K562 (cell line): Measurements from ENCODE around the gene BBC3. TPM values are rescaled to one million over a fixed set of nuclear protein-coding genes. Genes with fewer than 3 reads are reported as not detected.

ENCODE experiments used
- ATAC-seq: fragments of 200-7000 bp; cut with Tn5 transposase; 3 replicates; pipeline ENCODE4 v1.9.1; 2020; ENCODE audit warnings: moderate library complexity
- BruUV-seq: library from RNA; stranded (reverse); fragments of 400-500 nt; replicated peaks from 2 replicates; lab custom pipeline; 2021; lab: Mats Ljungman, UMichigan
- CTCF ChIA-PET: fragments of 300-600 bp; formaldehyde crosslinking; extraction: SDS; loops from one replicate; lab custom pipeline; 2021; ENCODE audit warnings: low intra/inter-chr PET ratio; lab: Yijun Ruan, JAX
- POLR2A ChIA-PET: fragments of 300-600, 350-650 bp; sonication (Branson Sonifier 250); formaldehyde crosslinking; extraction: SDS; loops from one replicate; lab custom pipeline; 2021; ENCODE audit warnings: antibody characterized with exemption, inconsistent platforms; lab: Yijun Ruan, JAX
- DNase-seq, 4 experiments: peaks; one replicate each; pipeline versions ENCODE4 v3.0.0 to v3.0.0-alpha.2; 2011 to 2018; ENCODE audit warnings: low spot score in 3 of 4, mixed read lengths in 3 of 4; ENCODE audit errors: extremely low read depth in 1 of 4
- FAIRE-seq: peaks from 2 replicates; lab custom pipeline; 2011; peaks lifted over from hg19 to GRCh38; lab: Jason Lieb, UNC
- H2AFZ ChIP-seq: 2 replicates; pipeline ENCODE4 v1.6.0; 2011; ENCODE audit warnings: low read depth, low read length, control low read depth, inconsistent platforms
- H3K27ac ChIP-seq: fragments of 200-600 bp; 3 replicates; pipeline ENCODE4 v1.8.0; 2011; ENCODE audit warnings: low read depth, mild to moderate bottlenecking, control low read depth, inconsistent platforms, low read length, moderate library complexity, mixed read lengths; ENCODE audit errors: extremely low read depth
- H3K27me3 ChIP-seq, 2 experiments: fragments of 300-600 bp in 1 of 2; 2 replicates in 1 of 2; 3 replicates in 1 of 2; pipeline versions ENCODE4 v1.6.0 to v1.8.0; 2011; ENCODE audit warnings: inconsistent platforms in 2 of 2, low read length in 2 of 2, mild to moderate bottlenecking in 1 of 2, mixed read lengths in 1 of 2, moderate library complexity in 1 of 2; ENCODE audit not compliant: control insufficient read depth in 2 of 2, insufficient read depth in 2 of 2
- H3K36me3 ChIP-seq: fragments of 300-600 bp; 3 replicates; pipeline ENCODE4 v1.8.0; 2011; ENCODE audit warnings: mild to moderate bottlenecking, low read length, inconsistent platforms; ENCODE audit not compliant: control insufficient read depth, insufficient read depth
- H3K4me1 ChIP-seq, 2 experiments: fragments of 200-600 bp in 1 of 2; replicated peaks in 1 of 2; 2 replicates in 1 of 2; 3 replicates in 1 of 2; pipeline versions ENCODE4 v1.5.1 to v1.8.0; 2011; ENCODE audit warnings: inconsistent platforms in 2 of 2, low read length in 2 of 2, mild to moderate bottlenecking in 1 of 2, mixed read lengths in 1 of 2, moderate library complexity in 1 of 2; ENCODE audit not compliant: control insufficient read depth in 2 of 2, insufficient read depth in 2 of 2
- H3K4me2 ChIP-seq: 2 replicates; pipeline ENCODE4 v1.6.1; 2011; ENCODE audit warnings: low read length, control low read depth, inconsistent platforms, mixed read lengths; ENCODE audit not compliant: insufficient read depth
- H3K4me3 ChIP-seq: fragments of 200-600 bp; sonication (generic), shearing (Covaris generic); 2 replicates; pipeline ENCODE4 v1.5.1; 2016; ENCODE audit warnings: control low read depth, inconsistent platforms
- H3K79me2 ChIP-seq: fragments of 200-600 bp; 3 replicates; pipeline ENCODE4 v1.8.0; 2011; ENCODE audit warnings: low read length, inconsistent platforms; ENCODE audit not compliant: control insufficient read depth, insufficient read depth
- H3K9ac ChIP-seq, 2 experiments: 2 replicates each; pipeline versions ENCODE4 v1.6.0 to v1.6.1; 2011; ENCODE audit warnings: low read depth in 2 of 2, low read length in 2 of 2, control low read depth in 1 of 2, inconsistent platforms in 1 of 2, mild to moderate bottlenecking in 1 of 2, mixed read lengths in 1 of 2; ENCODE audit not compliant: insufficient read depth in 1 of 2
- H3K9me1 ChIP-seq: one replicate; pipeline ENCODE4 v1.6.0; 2011; ENCODE audit warnings: inconsistent platforms, mild to moderate bottlenecking, low read length, moderate library complexity; ENCODE audit not compliant: control insufficient read depth, insufficient read depth
- H3K9me3 ChIP-seq: replicated peaks from 2 replicates; pipeline ENCODE4 v1.5.1; 2011; ENCODE audit warnings: low read depth, low read length, inconsistent platforms; ENCODE audit not compliant: control insufficient read depth, insufficient read depth
- H4K20me1 ChIP-seq: replicated peaks from 2 replicates; pipeline ENCODE4 v1.6.1; 2011; ENCODE audit warnings: low read length, inconsistent platforms, mixed read lengths; ENCODE audit not compliant: control insufficient read depth, insufficient read depth
- BCOR ChIP-seq: fragments of 450-650 bp; IDR thresholded peaks from 2 replicates; pipeline ENCODE4 v1.6.1; 2016
- BRD4 ChIP-seq: fragments of 200-600 bp; sonication (generic); IDR thresholded peaks from 2 replicates; pipeline ENCODE4 v1.6.1; 2017; ENCODE audit warnings: inconsistent platforms
- CSDE1 ChIP-seq, 2 experiments: fragments of 450-650 bp; IDR thresholded peaks; 2 replicates each; pipeline ENCODE4 v1.6.1; 2016; ENCODE audit warnings: mild to moderate bottlenecking in 1 of 2
- ELK3 ChIP-seq: fragments of 450-650 bp; formaldehyde crosslinking; IDR thresholded peaks from 2 replicates; pipeline ENCODE4 v1.4.0; 2020; ENCODE audit warnings: mild to moderate bottlenecking
- ETV1 ChIP-seq: fragments of 450-650 bp; conservative IDR thresholded peaks from 2 replicates; pipeline ENCODE4 v1.6.1; 2016; ENCODE audit warnings: missing genetic modification characterization, control low read depth, low read depth, missing compliant biosample characterization
- GATA2 ChIP-seq: sonication (generic); formaldehyde crosslinking; IDR thresholded peaks from 2 replicates; pipeline ENCODE4 v1.4.0; 2020; ENCODE audit warnings: mild to moderate bottlenecking, missing genetic modification reagents
- KDM1A ChIP-seq, 2 experiments: fragments of 450-650 bp; IDR thresholded peaks; 2 replicates each; pipeline ENCODE4 v1.6.1; 2016; ENCODE audit warnings: mild to moderate bottlenecking in 2 of 2
- KDM5B ChIP-seq: fragments of 200-600 bp; sonication (generic); IDR thresholded peaks from 2 replicates; pipeline ENCODE4 v1.6.1; 2012; ENCODE audit warnings: low read depth, mild to moderate bottlenecking, moderate library complexity, low read length, control low read depth, inconsistent platforms; ENCODE audit not compliant: insufficient replicate concordance
- MEIS2 ChIP-seq: fragments of 450-650 bp; IDR thresholded peaks from 2 replicates; pipeline ENCODE4 v1.6.1; 2014; ENCODE audit warnings: mild to moderate bottlenecking; ENCODE audit not compliant: partially characterized antibody
- NR2F6 ChIP-seq: fragments of 450-650 bp; formaldehyde crosslinking; IDR thresholded peaks from 2 replicates; pipeline ENCODE4 v1.4.0; 2020; ENCODE audit warnings: mild to moderate bottlenecking
- NR3C1 ChIP-seq: sonication (generic); formaldehyde crosslinking; IDR thresholded peaks from 2 replicates; pipeline ENCODE4 v1.8.1; 2022; ENCODE audit warnings: missing genetic modification reagents
- RCOR1 ChIP-seq, 2 experiments: IDR thresholded peaks; 2 replicates each; pipeline ENCODE4 v1.6.1; 2012; ENCODE audit warnings: low read depth in 2 of 2, low read length in 2 of 2, borderline replicate concordance in 1 of 2, improper control_type of control experiment in 1 of 2
- RNF2 ChIP-seq: sonication (generic); IDR thresholded peaks from 2 replicates; pipeline ENCODE4 v1.6.1; 2016
- SAFB2 ChIP-seq: fragments of 200-400 bp; formaldehyde crosslinking; IDR thresholded peaks from 2 replicates; pipeline ENCODE4 v1.6.1; 2018; ENCODE audit warnings: borderline replicate concordance, low read length, low read depth, moderate library complexity; ENCODE audit not compliant: severe bottlenecking
- SMARCA5 ChIP-seq: fragments of 450-650 bp; IDR thresholded peaks from 2 replicates; pipeline ENCODE4 v1.6.1; 2016
- SMARCB1 ChIP-seq: IDR thresholded peaks from 2 replicates; pipeline ENCODE4 v1.6.1; 2011; ENCODE audit warnings: improper control_type of control experiment, low read depth; ENCODE audit not compliant: insufficient read length
- ZNF253 ChIP-seq: fragments of 250-450 bp; sonication (Bioruptor Pico); conservative IDR thresholded peaks from 2 replicates; pipeline ENCODE4 v1.6.1; 2021; ENCODE audit warnings: mild to moderate bottlenecking
- ZNF584 ChIP-seq: fragments of 200-800 bp; sonication (Bioruptor generic); IDR thresholded peaks from 2 replicates; pipeline ENCODE4 v1.6.1; 2016; ENCODE audit warnings: low read depth, mild to moderate bottlenecking, missing genetic modification characterization, missing compliant biosample characterization
- ZNF830 ChIP-seq: fragments of 250-450 bp; sonication (Bioruptor Pico); IDR thresholded peaks from 2 replicates; pipeline ENCODE4 v1.5.0; 2021; ENCODE audit warnings: mild to moderate bottlenecking
- WGBS: fragments of 100-300 bp; shearing (Covaris generic); methylation state at CpG from one replicate; pipeline ENCODE4 v1.1.6; 2016; ENCODE audit warnings: low coverage, mixed read lengths; ENCODE audit not compliant: insufficient coverage; ENCODE audit errors: missing lambda C conversion rate; 5-methylcytosine and 5-hydroxymethylcytosine counted together
- in situ Hi-C: fragments of 300-500 bp; cut with MboI; formaldehyde crosslinking; loops from 4 replicates; pipeline ENCODE4 v1.15.0; 2018; ENCODE audit warnings: inconsistent platforms, mixed read lengths
- intact Hi-C: fragments of 100-400 bp; cut with micrococcal nuclease; formaldehyde crosslinking; loops from 2 replicates; pipeline ENCODE4 v1.14.2; 2022
- polyA plus RNA-seq, 8 experiments: library from polyadenylated mRNA; depleted of rRNA in 4 of 8; stranded (reverse) in 5 of 8; unstranded in 3 of 8; fragments of >200 nt; fragmentation: Nextera tagmentation in 2 of 8; fragmentation: Illumina TruSeq in 1 of 8; extraction: Ambion mirVana in 2 of 8; extraction: Trizol in 1 of 8; gene quantifications; 2 replicates each; pipeline versions ENCODE4 v1.2.1 to v1.2.3, GENCODE V29; 2011 to 2014; ENCODE audit warnings: inconsistent platforms in 1 of 8, missing spikeins in 1 of 8
- total RNA-seq, 7 experiments: library from RNA; depleted of rRNA in 6 of 7; stranded (reverse); fragments of >200 nt in 6 of 7; fragmentation: Illumina TruSeq in 2 of 7; extraction: Trizol in 2 of 7; gene quantifications; 2 replicates each; pipeline versions ENCODE4 v1.2.1 to v1.2.3, GENCODE V29; 2011 to 2021; ENCODE audit warnings: low replicate concordance in 1 of 7

BBC3 gene
- total and polyA plus RNA-seq, 9 of the 15 experiments (the other 6 are each of a cell fraction or from before 2014, with no cell fraction given) = 0.15 to 30.7 (median 4.8) TPM

GRCh38 chr19:47227352-47228167 is 3.4 kb downstream of the BBC3 start (continued):
- peak; percentile 87 for TF ChIP-seq ETV1 (tag)
- TF ChIP-seq ELK3 = no peak
- TF ChIP-seq NR2F6 (CRISPR knock-in tag) = no peak
- TF ChIP-seq BRD4 = 0 out of 2 replicates have a peak, but pooled peaks have one; percentile 5
- no peak for TF ChIP-seq SAFB2

GRCh38 chr19:47226426-47227351 is 4.3 kb downstream of the BBC3 start:
- 2% methylated on average over 33 of the region's 56 CpGs for WGBS
- Histone ChIP-seq H3K27me3 (no peaks in the 10 kb centered on the region; a peak in 1 of 5 replicates), H3K79me2 (peaks cover 61% of the 10 kb centered on the region), H3K9me1 (no peaks in the 10 kb centered on the region), H3K9ac (peak overlapping the region; percentile 87 to 99), H3K9me3 (no peaks in the 10 kb centered on the region), H3K4me2 (peak overlapping the region; percentile 100), H3K4me1 (peaks cover 20 to 67% of the 10 kb centered on the region in 2 experiments), H3K4me3 (peak overlapping the region; percentile 100), H3K27ac (peak overlapping the region; percentile 93), H2AFZ (no peak overlapping the region), H4K20me1 (peaks cover 17% of the 10 kb centered on the region; the same call in 1 of the 2 replicates), H3K36me3 (peaks cover 18% of the 10 kb centered on the region; the same call in 2 of the 3 replicates)
- in situ Hi-C loops (no loop called here), intact Hi-C loops (loop anchor here (1.0 to 5.0 kb wide), 3 partner anchors 16 to 74 kb away; no protein-coding TSS in a partner anchor)
- FAIRE-seq (peak; percentile 95), DNase-seq (peak; percentile 55 to 97 (median 68)), ATAC-seq (peak; percentile 69)
- POLR2A ChIA-PET = interaction anchor here (0.6 to 8.2 kb wide), 28 partner anchors 8 to 697 kb away, joined by 3 to 171 read pairs (median 6); partner anchors contain the start of genes CCDC9, DHX34, INAFM1 and NOP53
- TSS peak; percentile 89 for BruUV-seq
- CTCF ChIA-PET = interaction anchor here (0.6 to 0.8 kb wide), 4 partner anchors 21 to 590 kb away, joined by 3 to 4 read pairs (median 4); no protein-coding TSS in a partner anchor
- TF ChIP-seq RCOR1 (IDR thresholded peaks at IDR 0.05; ENCODE audit: borderline replicate concordance in 1 of 2, low read depth in 2 of 2, low read length in 2 of 2) = no peak
- peak; percentile 97 for TF ChIP-seq BCOR
- peak in 1 of 2 experiments; percentile 19; a peak in 1 of 4 replicates for TF ChIP-seq CSDE1 (IDR thresholded peaks at IDR 0.05)
- TF ChIP-seq ZNF253 = no peak
- TF ChIP-seq ZNF584 (CRISPR knock-in tag) = no peak; the same call in none of the 2 replicates
- no peak for TF ChIP-seq KDM1A (IDR thresholded peaks at IDR 0.05)
- no peak for TF ChIP-seq SMARCA5
- no peak for TF ChIP-seq MEIS2
- no peak; the same call in none of the 2 replicates for TF ChIP-seq NR3C1 (CRISPR knock-in tag)
- 0 out of 2 replicates have a peak, but pooled peaks have one; percentile 89 for TF ChIP-seq ZNF830 (CRISPR knock-in tag)
- no peak for TF ChIP-seq SMARCB1
- no peak for TF ChIP-seq GATA2 (CRISPR knock-in tag)
- peak; percentile 87; the same call in 1 of the 2 replicates for TF ChIP-seq RNF2
- TF ChIP-seq KDM5B = peak; percentile 93
